Lower leg skin (tissue), 3 donors: ENCODE results near the gene WHRN.

Experiments
- POLR2A ChIP-seq, 2 donors: fragments of 450-650 bp; IDR thresholded peaks; one replicate each; pipeline ENCODE4 v1.6.1; 2016 to 2017; ENCODE audit warnings: antibody characterized with exemption in 2 of 2, mild to moderate bottlenecking in 1 of 2, moderate library complexity in 1 of 2
- TF ChIP-seq, protein P1 (sequence below), 3 donors: fragments of 450-650 bp; IDR thresholded peaks; one replicate each; pipeline ENCODE4 v1.5.1; 2016; ENCODE audit warnings: antibody characterized with exemption in 3 of 3, mild to moderate bottlenecking in 3 of 3, moderate library complexity in 2 of 3

DNA sequence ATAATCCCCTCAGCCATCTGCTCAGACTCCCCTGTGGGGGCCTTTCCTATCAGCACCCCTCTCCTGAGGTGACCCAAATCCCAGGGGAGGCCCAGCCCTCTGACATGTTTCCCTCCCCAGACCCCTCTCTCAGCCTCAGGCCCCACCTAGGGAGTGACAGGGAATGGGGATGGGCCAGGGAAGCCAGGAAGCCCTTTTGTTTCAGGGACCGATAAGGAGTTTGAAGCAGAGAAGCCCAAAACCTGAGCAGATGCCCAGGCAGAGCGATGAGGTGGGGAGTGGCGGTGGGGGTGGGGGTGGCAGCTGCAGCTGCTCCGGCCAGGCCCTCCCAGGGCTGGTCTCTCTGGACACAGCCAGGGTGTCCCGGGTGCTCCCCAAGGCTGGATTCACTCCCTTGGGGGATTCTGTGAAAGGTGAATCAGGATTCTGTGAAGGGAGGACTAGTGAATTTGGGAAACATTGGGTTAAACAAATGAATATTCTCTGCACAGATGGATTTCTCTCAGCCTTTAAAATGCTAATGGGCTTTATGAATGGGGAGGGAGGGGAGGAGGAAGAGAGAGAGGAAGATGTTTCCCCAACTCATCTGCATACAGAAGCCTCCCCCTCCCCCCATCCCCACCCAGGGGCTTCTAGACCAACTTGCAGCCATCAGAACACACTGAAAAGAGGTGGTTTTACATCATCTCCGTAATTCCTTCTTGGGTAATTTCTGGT, 134.9 kb downstream of the WHRN start:
- TF ChIP-seq POLR2A (IDR thresholded peaks at IDR 0.05) = no peak
- TF ChIP-seq, protein P1, sequence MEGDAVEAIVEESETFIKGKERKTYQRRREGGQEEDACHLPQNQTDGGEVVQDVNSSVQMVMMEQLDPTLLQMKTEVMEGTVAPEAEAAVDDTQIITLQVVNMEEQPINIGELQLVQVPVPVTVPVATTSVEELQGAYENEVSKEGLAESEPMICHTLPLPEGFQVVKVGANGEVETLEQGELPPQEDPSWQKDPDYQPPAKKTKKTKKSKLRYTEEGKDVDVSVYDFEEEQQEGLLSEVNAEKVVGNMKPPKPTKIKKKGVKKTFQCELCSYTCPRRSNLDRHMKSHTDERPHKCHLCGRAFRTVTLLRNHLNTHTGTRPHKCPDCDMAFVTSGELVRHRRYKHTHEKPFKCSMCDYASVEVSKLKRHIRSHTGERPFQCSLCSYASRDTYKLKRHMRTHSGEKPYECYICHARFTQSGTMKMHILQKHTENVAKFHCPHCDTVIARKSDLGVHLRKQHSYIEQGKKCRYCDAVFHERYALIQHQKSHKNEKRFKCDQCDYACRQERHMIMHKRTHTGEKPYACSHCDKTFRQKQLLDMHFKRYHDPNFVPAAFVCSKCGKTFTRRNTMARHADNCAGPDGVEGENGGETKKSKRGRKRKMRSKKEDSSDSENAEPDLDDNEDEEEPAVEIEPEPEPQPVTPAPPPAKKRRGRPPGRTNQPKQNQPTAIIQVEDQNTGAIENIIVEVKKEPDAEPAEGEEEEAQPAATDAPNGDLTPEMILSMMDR (IDR thresholded peaks at IDR 0.05) = no peak
